WTC11 (cell line): ENCODE measurements around the gene PADI2. TPM values are rescaled to one million over a fixed set of nuclear protein-coding genes. Genes with fewer than 3 reads are reported as not detected.

Source experiments
- ATAC-seq: fragments of 200-7000 bp; cut with Tn5 transposase; 2 replicates; pipeline ENCODE4 v1.10.0; 2021; ENCODE audit warnings: mild to moderate bottlenecking, moderate library complexity
- CTCF ChIA-PET: fragments of 300-600 bp; sonication (Branson Sonifier 250); formaldehyde crosslinking; loops from one replicate; lab custom pipeline; 2021; ENCODE audit warnings: antibody characterized with exemption; lab: Charles Lee
- POLR2A ChIA-PET: fragments of 350-600 bp; sonication (Branson Sonifier 250); formaldehyde crosslinking; loops from one replicate; lab custom pipeline; 2021; ENCODE audit warnings: antibody characterized with exemption; lab: Charles Lee
- DNase-seq: peaks from one replicate; pipeline ENCODE4 v3.0.0; 2021; ENCODE audit warnings: low spot score
- H3K27ac Mint-ChIP-seq: 2 replicates; pipeline ENCODE4 v1.8.0; 2021; ENCODE audit warnings: mixed read lengths
- H3K27me3 Mint-ChIP-seq: 2 replicates; pipeline ENCODE4 v1.8.0; 2021; ENCODE audit warnings: low read depth, mild to moderate bottlenecking, moderate library complexity, mixed read lengths
- H3K36me3 Mint-ChIP-seq: 2 replicates; pipeline ENCODE4 v1.8.0; 2021; ENCODE audit warnings: mixed read lengths
- H3K4me1 Mint-ChIP-seq: 2 replicates; pipeline ENCODE4 v1.8.0; 2022; ENCODE audit warnings: mixed read lengths
- H3K4me3 Mint-ChIP-seq: 2 replicates; pipeline ENCODE4 v1.8.0; 2021; ENCODE audit warnings: mild to moderate bottlenecking, moderate library complexity, mixed read lengths
- H3K9me3 Mint-ChIP-seq: 2 replicates; pipeline ENCODE4 v1.8.0; 2021; ENCODE audit warnings: mixed read lengths
- ARID4B ChIP-seq: sonication (generic); formaldehyde crosslinking; IDR thresholded peaks from 2 replicates; pipeline ENCODE4 v1.8.0; 2023; ENCODE audit warnings: missing genetic modification reagents, mild to moderate bottlenecking, borderline replicate concordance
- CBFB ChIP-seq: sonication (generic); formaldehyde crosslinking; IDR thresholded peaks from 2 replicates; pipeline ENCODE4 v1.8.1; 2022; ENCODE audit warnings: mild to moderate bottlenecking, low read depth, missing genetic modification reagents
- CTCF ChIP-seq: fragments of 200-600 bp; IDR thresholded peaks from 2 replicates; pipeline ENCODE4 v1.8.0; 2022; ENCODE audit warnings: antibody characterized with exemption
- ESRRA ChIP-seq: sonication (generic); formaldehyde crosslinking; IDR thresholded peaks from 2 replicates; pipeline ENCODE4 v1.8.1; 2022; ENCODE audit warnings: mild to moderate bottlenecking, missing genetic modification reagents, borderline replicate concordance
- ETV6 ChIP-seq: sonication (generic); formaldehyde crosslinking; IDR thresholded peaks from 2 replicates; pipeline ENCODE4 v1.8.1; 2022; ENCODE audit warnings: mild to moderate bottlenecking, missing genetic modification reagents
- HMGA2 ChIP-seq: fragments of 250-450 bp; sonication (Bioruptor Pico); IDR thresholded peaks from 2 replicates; pipeline ENCODE4 v1.4.0; 2021; ENCODE audit warnings: mild to moderate bottlenecking, moderate library complexity
- KAT7 ChIP-seq: sonication (generic); formaldehyde crosslinking; IDR thresholded peaks from 2 replicates; pipeline ENCODE4 v1.8.1; 2023; ENCODE audit warnings: missing genetic modification reagents, mild to moderate bottlenecking, borderline replicate concordance
- MYBL2 ChIP-seq: sonication (generic); formaldehyde crosslinking; IDR thresholded peaks from 2 replicates; pipeline ENCODE4 v1.8.1; 2023; ENCODE audit warnings: mild to moderate bottlenecking, moderate library complexity, missing genetic modification reagents
- NR1H2 ChIP-seq: sonication (generic); formaldehyde crosslinking; IDR thresholded peaks from 2 replicates; pipeline ENCODE4 v1.9.0; 2021; ENCODE audit warnings: mild to moderate bottlenecking, moderate library complexity, missing genetic modification reagents
- OVOL2 ChIP-seq: fragments of 250-450 bp; sonication (Bioruptor Pico); IDR thresholded peaks from 2 replicates; pipeline ENCODE4 v1.9.0; 2021; ENCODE audit warnings: mild to moderate bottlenecking, borderline replicate concordance
- RORB ChIP-seq: fragments of 250-450 bp; sonication (Bioruptor Pico); IDR thresholded peaks from 2 replicates; pipeline ENCODE4 v1.9.0; 2021; ENCODE audit warnings: mild to moderate bottlenecking
- STAT6 ChIP-seq: sonication (generic); formaldehyde crosslinking; conservative IDR thresholded peaks from 2 replicates; pipeline ENCODE4 v1.8.1; 2023; ENCODE audit warnings: mild to moderate bottlenecking, low read depth, missing genetic modification reagents, moderate library complexity
- ZNF232 ChIP-seq: sonication (generic); formaldehyde crosslinking; IDR thresholded peaks from 2 replicates; pipeline ENCODE4 v1.8.0; 2022; ENCODE audit warnings: mild to moderate bottlenecking, missing genetic modification reagents
- ZNF317 ChIP-seq: sonication (generic); formaldehyde crosslinking; IDR thresholded peaks from 2 replicates; pipeline ENCODE4 v1.8.1; 2023; ENCODE audit warnings: low read depth, mild to moderate bottlenecking, moderate library complexity, missing genetic modification reagents, borderline replicate concordance
- ZNF425 ChIP-seq: fragments of 250-450 bp; sonication (Bioruptor Pico); conservative IDR thresholded peaks from 2 replicates; pipeline ENCODE4 v1.9.0; 2021; ENCODE audit warnings: mild to moderate bottlenecking
- ZNF671 ChIP-seq: fragments of 250-450 bp; sonication (Bioruptor Pico); IDR thresholded peaks from 2 replicates; pipeline ENCODE4 v1.8.0; 2021; ENCODE audit warnings: mild to moderate bottlenecking
- total RNA-seq: library from RNA; stranded (reverse); gene quantifications from 3 replicates; pipeline ENCODE4 v1.2.3, GENCODE V29; 2021

PADI2 gene
- total RNA-seq, 1 experiment from 2014 or later: 3.8 TPM

GRCh38 chr1:17104782-17105181 lies 14.5 kb downstream of the PADI2 start (continued):
- no peak for TF ChIP-seq RORB (CRISPR knock-in tag)

- no peak for DNase-seq
- H3K36me3 Mint-ChIP-seq: no peaks in the 10 kb centered on the region
- no peak overlapping the region for H3K27ac Mint-ChIP-seq
- peaks cover 22% of the 10 kb centered on the region for H3K4me1 Mint-ChIP-seq
- no peak for ATAC-seq
- POLR2A ChIA-PET: no interaction called here
- no peak overlapping the region for H3K4me3 Mint-ChIP-seq
- no peaks in the 10 kb centered on the region for H3K9me3 Mint-ChIP-seq
- no peaks in the 10 kb centered on the region for H3K27me3 Mint-ChIP-seq
- CTCF ChIA-PET: no interaction called here
- no peak for TF ChIP-seq HMGA2 (CRISPR knock-in tag)
- no peak for TF ChIP-seq CBFB (CRISPR knock-in tag)
- no peak for TF ChIP-seq MYBL2 (CRISPR knock-in tag)
- TF ChIP-seq KAT7 (CRISPR knock-in tag): no peak
- TF ChIP-seq ZNF317: no peak
- TF ChIP-seq ZNF232 (CRISPR knock-in tag): no peak
- no peak for TF ChIP-seq ZNF671 (CRISPR knock-in tag)
- TF ChIP-seq ZNF425 (CRISPR knock-in tag): no peak
- no peak for TF ChIP-seq CTCF
- TF ChIP-seq OVOL2 (CRISPR knock-in tag): no peak
- no peak for TF ChIP-seq STAT6 (CRISPR knock-in tag)
- no peak for TF ChIP-seq ESRRA (CRISPR knock-in tag)
- TF ChIP-seq NR1H2 (CRISPR knock-in tag): no peak
- no peak for TF ChIP-seq ETV6 (CRISPR knock-in tag)
- no peak for TF ChIP-seq ARID4B (CRISPR knock-in tag)
- TF ChIP-seq, all 79 proteins: peak for 0
Measured at GRCh38 chr1:17102232-17102631, 17.0 kb downstream of the PADI2 start.
